PC-9 (cell line): Measurements from ENCODE around the gene NUP35. TPM values are rescaled to one million over a fixed set of nuclear protein-coding genes. Genes with fewer than 3 reads are reported as not detected.

ENCODE experiments used
- BruUV-seq: library from RNA; stranded (reverse); fragments of 400-500 nt; replicated peaks from 2 replicates; lab custom pipeline; 2021; lab: Mats Ljungman, UMichigan
- CTCF ChIA-PET: fragments of 300-600 bp; sonication (Branson Sonifier 250); formaldehyde crosslinking; loops from one replicate; lab custom pipeline; 2022; ENCODE audit warnings: antibody characterized with exemption; lab: Charles Lee
- POLR2A ChIA-PET: fragments of 300-600 bp; sonication (Branson Sonifier 250); formaldehyde crosslinking; loops from one replicate; lab custom pipeline; 2022; ENCODE audit warnings: antibody characterized with exemption; ENCODE audit not compliant: unreplicated experiment; lab: Charles Lee
- DNase-seq, 2 experiments: peaks; one replicate each; pipeline versions ENCODE4 v3.0.0 to v3.0.0-alpha.2; 2015 to 2022; ENCODE audit warnings: mixed read lengths in 1 of 2
- H2AFZ ChIP-seq: fragments of 200-600 bp; sonication (generic); 2 replicates; pipeline ENCODE4 v1.8.1; 2017; ENCODE audit warnings: antibody characterized with exemption
- H3F3A ChIP-seq: fragments of 200-600 bp; sonication (generic); 2 replicates; pipeline ENCODE4 v1.8.1; 2017; ENCODE audit warnings: antibody characterized with exemption, mild to moderate bottlenecking, low read depth; ENCODE audit not compliant: insufficient read depth
- H3K27ac ChIP-seq: fragments of 200-600 bp; sonication (generic); 2 replicates; pipeline ENCODE4 v1.6.1; 2016; ENCODE audit warnings: mixed run types
- H3K27me3 ChIP-seq: fragments of 200-600 bp; sonication (generic); 2 replicates; pipeline ENCODE4 v1.6.1; 2016; ENCODE audit warnings: low read depth, mixed run types; ENCODE audit not compliant: insufficient read depth
- H3K36me3 ChIP-seq: fragments of 200-600 bp; sonication (generic); 2 replicates; pipeline ENCODE4 v1.6.1; 2016; ENCODE audit warnings: low read depth, mixed run types
- H3K4me1 ChIP-seq: fragments of 200-600 bp; sonication (generic); replicated peaks from 2 replicates; pipeline ENCODE4 v1.6.1; 2016; ENCODE audit warnings: mixed run types; ENCODE audit not compliant: insufficient read depth
- H3K4me2 ChIP-seq: fragments of 200-600 bp; sonication (generic); 2 replicates; pipeline ENCODE4 v1.6.1; 2017; ENCODE audit warnings: mixed run types
- H3K4me3 ChIP-seq: fragments of 200-600 bp; sonication (generic); 2 replicates; pipeline ENCODE4 v1.6.1; 2016; ENCODE audit warnings: mixed run types
- H3K79me2 ChIP-seq: fragments of 200-600 bp; sonication (generic); 2 replicates; pipeline ENCODE4 v1.6.1; 2017; ENCODE audit warnings: low read depth, mixed run types
- H3K9me2 ChIP-seq: fragments of 200-600 bp; sonication (generic); 2 replicates; pipeline ENCODE4 v1.8.1; 2017; ENCODE audit warnings: mild to moderate bottlenecking; ENCODE audit not compliant: insufficient read depth
- H3K9me3 ChIP-seq: fragments of 200-600 bp; sonication (generic); 2 replicates; pipeline ENCODE4 v1.8.1; 2016; ENCODE audit warnings: low read depth; ENCODE audit not compliant: insufficient read depth
- H4K20me1 ChIP-seq: fragments of 200-600 bp; sonication (generic); 2 replicates; pipeline ENCODE4 v1.8.1; 2017; ENCODE audit not compliant: insufficient read depth
- EZH2 ChIP-seq: fragments of 200-600 bp; sonication (generic); IDR thresholded peaks from 2 replicates; pipeline ENCODE4 v1.8.0; 2017; ENCODE audit warnings: antibody characterized with exemption, low read depth
- intact Hi-C: fragments of 100-400 bp; cut with micrococcal nuclease; formaldehyde crosslinking; loops from one replicate; pipeline ENCODE4 v1.10.0; 2022; ENCODE audit not compliant: unreplicated experiment
- total RNA-seq: library from RNA; stranded (reverse); gene quantifications from 2 replicates; pipeline ENCODE4 v1.2.3, GENCODE V29; 2021
- TF ChIP-seq, protein P1 (sequence below): fragments of 200-600 bp; sonication (generic); conservative IDR thresholded peaks from 2 replicates; pipeline ENCODE4 v1.6.1; 2017; ENCODE audit warnings: mixed run types, antibody characterized with exemption, mild to moderate bottlenecking, moderate library complexity

The NUP35 gene
- total RNA-seq, 1 experiment from 2014 or later = 35.5 TPM

DNA sequence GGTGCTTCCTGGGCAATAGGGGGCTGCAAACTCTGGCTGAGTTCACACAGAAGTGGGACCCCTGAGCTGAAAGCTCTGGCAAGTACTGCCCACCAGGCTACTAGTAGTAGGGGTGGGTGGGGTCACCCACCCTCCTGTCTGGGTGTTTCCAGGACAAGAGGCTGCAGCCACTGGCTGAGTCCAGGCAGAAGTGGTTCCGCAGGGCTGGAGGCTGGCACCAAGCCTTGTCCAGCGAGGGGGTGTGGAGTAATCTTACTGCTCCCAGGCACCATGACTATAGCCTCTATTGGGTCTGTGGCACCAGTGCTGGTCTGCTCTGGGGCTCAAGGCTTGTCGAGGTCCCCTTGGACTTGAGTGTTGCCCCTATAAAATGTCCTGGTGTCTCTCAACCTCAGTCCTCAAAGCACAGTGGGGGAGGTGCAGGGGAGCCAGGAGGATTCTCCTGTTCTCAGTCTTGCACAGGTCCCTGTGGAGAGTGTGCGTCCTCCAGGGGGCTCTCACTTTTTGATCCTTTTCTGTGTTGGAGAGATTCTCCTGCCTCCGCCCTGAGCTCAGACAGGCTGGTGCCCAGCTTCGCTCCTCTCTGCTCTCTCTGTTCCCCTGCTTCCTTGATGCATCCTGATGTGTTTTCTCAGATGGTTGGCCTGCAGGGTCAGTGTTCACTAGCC, 48.1 kb downstream of the NUP35 start:
- Histone ChIP-seq H4K20me1 (no peaks in the 10 kb centered on the region; the same call in 1 of the 2 replicates), H3K9me2 (no peaks in the 10 kb centered on the region), H3K27ac (no peak overlapping the region), H3K79me2 (peaks cover 13% of the 10 kb centered on the region; the same call in 1 of the 2 replicates), H3K4me1 (no peaks in the 10 kb centered on the region), H3K4me3 (no peak overlapping the region), H3K36me3 (no peaks in the 10 kb centered on the region), H3K27me3 (no peaks in the 10 kb centered on the region), H3K4me2 (no peak overlapping the region), H3K9me3 (no peaks in the 10 kb centered on the region), H3F3A (no peaks in the 10 kb centered on the region), H2AFZ (no peak overlapping the region)
- ChIA-PET CTCF (no interaction called here), POLR2A (interaction anchor here (0.7 kb wide), 1 partner anchor 160 kb away, joined by 5 read pairs; no protein-coding TSS in a partner anchor)
- no peak for TF ChIP-seq EZH2
- intact Hi-C loops = no loop called here
- BruUV-seq = no TSS peak
- no peak for DNase-seq

DNA sequence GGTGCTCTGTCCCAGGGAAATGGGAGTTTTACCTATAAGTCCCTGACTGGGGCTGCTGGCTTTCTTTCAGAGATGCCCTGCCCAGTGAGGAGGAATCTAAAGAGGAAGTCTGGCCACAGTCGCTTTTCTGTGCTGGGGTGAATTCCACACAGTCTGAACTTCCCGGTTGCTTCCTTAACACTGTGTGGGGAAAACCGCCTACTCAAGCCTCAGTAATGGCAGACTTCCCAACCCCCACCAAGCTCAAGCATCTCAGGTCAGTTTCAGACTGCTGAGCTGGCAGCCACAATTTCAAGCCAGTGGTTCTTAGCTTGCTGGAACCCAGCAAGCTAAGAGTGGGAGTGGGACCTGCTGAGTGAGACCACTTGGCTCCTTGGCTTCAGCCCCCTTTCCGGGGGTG, 54.9 kb downstream of the NUP35 start:
- Histone ChIP-seq H3K27me3 (no peaks in the 10 kb centered on the region), H2AFZ (no peak overlapping the region), H3K79me2 (peaks cover 4% of the 10 kb centered on the region), H3K4me3 (no peak overlapping the region), H4K20me1 (no peaks in the 10 kb centered on the region), H3F3A (no peaks in the 10 kb centered on the region), H3K4me2 (no peak overlapping the region), H3K4me1 (no peaks in the 10 kb centered on the region), H3K36me3 (peaks cover 21% of the 10 kb centered on the region), H3K27ac (no peak overlapping the region), H3K9me2 (no peaks in the 10 kb centered on the region), H3K9me3 (peaks cover 7% of the 10 kb centered on the region; the same call in 1 of the 2 replicates)
- TF ChIP-seq EZH2 = no peak
- TF ChIP-seq, protein P1, sequence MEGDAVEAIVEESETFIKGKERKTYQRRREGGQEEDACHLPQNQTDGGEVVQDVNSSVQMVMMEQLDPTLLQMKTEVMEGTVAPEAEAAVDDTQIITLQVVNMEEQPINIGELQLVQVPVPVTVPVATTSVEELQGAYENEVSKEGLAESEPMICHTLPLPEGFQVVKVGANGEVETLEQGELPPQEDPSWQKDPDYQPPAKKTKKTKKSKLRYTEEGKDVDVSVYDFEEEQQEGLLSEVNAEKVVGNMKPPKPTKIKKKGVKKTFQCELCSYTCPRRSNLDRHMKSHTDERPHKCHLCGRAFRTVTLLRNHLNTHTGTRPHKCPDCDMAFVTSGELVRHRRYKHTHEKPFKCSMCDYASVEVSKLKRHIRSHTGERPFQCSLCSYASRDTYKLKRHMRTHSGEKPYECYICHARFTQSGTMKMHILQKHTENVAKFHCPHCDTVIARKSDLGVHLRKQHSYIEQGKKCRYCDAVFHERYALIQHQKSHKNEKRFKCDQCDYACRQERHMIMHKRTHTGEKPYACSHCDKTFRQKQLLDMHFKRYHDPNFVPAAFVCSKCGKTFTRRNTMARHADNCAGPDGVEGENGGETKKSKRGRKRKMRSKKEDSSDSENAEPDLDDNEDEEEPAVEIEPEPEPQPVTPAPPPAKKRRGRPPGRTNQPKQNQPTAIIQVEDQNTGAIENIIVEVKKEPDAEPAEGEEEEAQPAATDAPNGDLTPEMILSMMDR = no peak
- DNase-seq = no peak
- ChIA-PET CTCF (no interaction called here), POLR2A (no interaction called here)
- intact Hi-C loops = no loop called here
- BruUV-seq = no TSS peak

DNA sequence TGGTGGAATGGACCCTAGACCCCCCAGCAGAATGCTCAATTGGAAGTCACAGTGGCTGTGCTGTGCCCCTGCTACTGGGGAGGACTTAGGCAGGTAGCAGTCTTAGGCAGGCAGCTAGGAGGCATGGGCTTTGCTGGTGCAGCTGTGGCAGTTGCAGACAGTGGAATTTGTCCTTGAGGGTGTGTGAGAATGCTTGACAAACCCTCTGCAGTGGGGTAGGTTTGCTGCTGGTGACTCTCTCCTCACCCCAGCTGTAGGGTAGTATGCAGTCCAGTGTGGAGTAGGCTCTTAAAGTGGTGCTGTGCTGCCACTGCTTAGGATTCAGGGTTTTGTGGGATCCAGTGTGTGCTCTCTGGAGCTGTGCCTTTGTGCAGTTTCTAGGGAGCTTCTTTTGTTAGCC, 61.3 kb downstream of the NUP35 start:
- no peaks in the 10 kb centered on the region for H3F3A ChIP-seq
- no peak overlapping the region for H3K27ac ChIP-seq
- peaks cover 8% of the 10 kb centered on the region; the same call in 1 of the 2 replicates for H3K79me2 ChIP-seq
- H4K20me1 ChIP-seq = no peaks in the 10 kb centered on the region
- intact Hi-C loops = no loop called here
- H3K27me3 ChIP-seq = no peaks in the 10 kb centered on the region
- CTCF ChIA-PET = no interaction called here
- H3K36me3 ChIP-seq = peaks cover 31% of the 10 kb centered on the region
- no peaks in the 10 kb centered on the region for H3K9me2 ChIP-seq
- no peaks in the 10 kb centered on the region for H3K4me1 ChIP-seq
- H3K4me2 ChIP-seq = no peak overlapping the region
- DNase-seq = no peak
- peaks cover 7% of the 10 kb centered on the region; the same call in 1 of the 2 replicates for H3K9me3 ChIP-seq
- TF ChIP-seq, protein P1 = no peak
- no peak for TF ChIP-seq EZH2
- no TSS peak for BruUV-seq
- H3K4me3 ChIP-seq = no peak overlapping the region
- no peak overlapping the region for H2AFZ ChIP-seq
- POLR2A ChIA-PET = no interaction called here
